Activated CD4-positive, CD25-positive, alpha-beta regulatory T cell treated with anti-CD3 and anti-CD28 coated beads, Interleukin-2, amount 50 U/mL, for 72 hours (primary cell): ENCODE measurements around the gene TRMT13.
A peak's percentile ranks its signal among the peaks of the same experiment; 100 is the strongest.

Experiments
- DNase-seq: peaks from one replicate; pipeline ENCODE4 v3.0.0; 2021

TRMT13 gene

DNA sequence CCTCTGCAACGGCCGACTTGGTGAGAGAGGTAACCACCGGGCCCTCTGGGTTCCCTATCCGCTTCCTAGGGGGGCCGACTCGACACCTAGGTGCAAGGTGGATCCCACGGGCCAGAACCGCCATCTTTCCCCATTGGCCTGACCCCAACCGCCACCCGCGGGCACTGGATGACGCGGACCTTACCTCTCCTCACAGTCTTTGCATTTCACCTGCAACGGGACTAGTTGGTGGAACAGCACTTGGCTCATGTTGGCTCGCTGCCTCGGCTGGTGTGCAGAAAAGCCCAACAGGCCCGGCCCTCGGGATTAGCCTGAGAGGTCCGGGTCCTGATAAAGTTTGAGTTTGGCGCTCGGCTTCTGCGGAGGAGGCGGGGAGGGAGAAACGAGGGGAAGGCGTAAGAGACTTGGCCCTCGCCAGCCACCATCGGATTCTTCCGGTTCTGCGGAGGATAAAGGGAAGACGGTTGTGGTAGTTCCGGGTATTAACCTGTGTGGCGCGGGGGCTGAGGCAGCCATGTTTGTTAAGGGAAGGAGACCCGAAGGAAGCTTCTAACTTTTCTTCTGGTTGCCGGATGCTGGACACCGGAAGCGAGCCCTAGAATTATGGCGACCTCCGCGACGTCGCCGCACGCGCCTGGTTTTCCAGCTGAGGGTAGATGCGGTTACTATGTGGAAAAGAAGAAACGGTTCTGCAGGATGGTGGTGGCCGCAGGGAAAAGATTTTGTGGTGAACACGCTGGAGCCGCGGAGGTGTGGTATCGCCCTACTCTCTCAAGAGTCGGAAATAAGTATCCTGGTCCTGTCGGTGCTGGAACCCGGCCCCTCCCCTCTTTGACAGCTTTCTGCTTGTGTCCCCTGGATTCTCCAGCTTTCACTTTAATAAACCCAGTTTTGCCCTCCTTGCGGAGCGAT is at the start of gene TRMT13, which contains the start of gene SASS6:
TSS of gene TRMT13 (plus strand) at position 598 of the 912 bp plus-strand sequence. CDS start at position 604, 6 bp downstream.
TSS of gene SASS6 (minus strand) at position 365 of the 912 bp plus-strand sequence. CDS start at position 249, 116 bp downstream.
- DNase-seq: peak; percentile 89

DNA sequence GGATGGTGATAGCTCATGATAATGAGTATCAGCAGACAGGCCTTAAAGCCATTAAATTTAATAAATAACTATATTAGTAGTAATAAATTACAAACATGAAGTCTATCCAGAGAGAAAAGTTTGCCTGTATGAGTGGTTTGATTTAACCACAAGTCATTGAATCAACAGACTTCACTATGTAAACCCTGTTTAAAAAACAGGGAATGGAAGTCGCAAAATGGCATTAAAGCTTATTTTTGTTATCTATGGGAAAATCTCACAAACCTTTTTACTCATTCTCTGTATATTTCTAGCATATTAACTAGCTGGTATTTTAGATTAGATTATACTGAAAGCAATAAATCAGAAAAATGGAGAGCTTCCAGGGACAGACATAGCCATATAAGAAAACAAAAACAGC is 45.6 kb upstream of the TRMT13 start:
- DNase-seq: no peak

DNA sequence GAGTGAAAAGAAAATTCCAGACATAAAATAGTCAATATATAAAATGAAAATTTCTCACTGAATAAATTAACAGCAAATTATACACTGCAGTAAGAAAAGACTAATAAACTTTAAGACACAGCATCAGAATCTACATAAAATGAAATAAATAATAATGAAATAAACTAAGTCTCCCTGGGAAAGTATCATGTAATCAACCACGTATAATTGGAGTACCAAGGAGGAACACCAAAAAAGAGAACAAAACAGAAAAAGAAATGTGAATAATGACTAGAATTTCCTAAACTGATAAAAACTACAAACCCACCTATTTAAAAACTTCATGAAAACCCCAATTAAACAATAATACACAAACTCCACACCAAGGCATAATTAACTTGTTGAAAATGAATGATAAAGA is 43.9 kb upstream of the TRMT13 start:
- DNase-seq: no peak

- no peak for DNase-seq
Measured at GRCh38 chr1:100090471-100090870, 42.5 kb upstream of the TRMT13 start.

- DNase-seq: no peak
Measured at GRCh38 chr1:100100202-100100601, 32.8 kb upstream of the TRMT13 start.

DNA sequence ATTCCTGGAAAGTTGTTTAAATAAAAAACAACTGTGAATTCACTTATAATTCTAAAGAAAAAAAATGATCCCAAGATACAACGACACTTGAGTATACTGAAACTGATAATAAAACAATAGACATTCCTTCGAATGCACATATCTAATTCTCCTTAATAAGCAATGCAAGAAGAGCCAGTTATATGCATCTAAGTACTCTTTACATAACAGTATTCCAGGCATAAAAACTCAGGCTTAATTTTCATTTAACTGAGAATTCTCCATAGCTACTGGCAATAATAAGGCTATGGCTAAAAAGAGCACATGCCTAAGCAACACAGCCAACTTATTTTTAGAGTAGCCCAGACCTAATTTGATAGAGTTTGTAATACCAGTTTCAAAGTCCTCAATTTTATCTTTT is 31.4 kb upstream of the TRMT13 start:
- DNase-seq: no peak

DNA sequence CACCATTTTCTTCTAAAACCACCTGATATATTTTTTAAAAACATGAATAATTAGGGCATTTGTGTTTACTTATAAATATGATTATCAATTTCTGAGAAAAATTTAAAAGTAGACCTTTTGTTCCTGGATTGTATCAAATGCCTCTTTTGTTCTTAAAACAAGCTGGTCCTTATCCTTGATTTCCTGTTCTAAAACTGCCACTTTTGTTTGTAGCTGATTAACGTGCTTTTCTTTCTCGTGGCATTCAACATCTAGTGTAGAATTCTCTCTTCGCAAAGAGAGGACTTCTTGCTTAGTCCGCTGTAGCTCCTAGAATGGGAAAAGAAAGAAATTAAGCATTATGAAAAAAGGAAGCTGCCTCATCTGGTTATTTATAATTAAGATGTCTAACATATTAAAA is 25.3 kb upstream of the TRMT13 start:
- no peak for DNase-seq

DNA sequence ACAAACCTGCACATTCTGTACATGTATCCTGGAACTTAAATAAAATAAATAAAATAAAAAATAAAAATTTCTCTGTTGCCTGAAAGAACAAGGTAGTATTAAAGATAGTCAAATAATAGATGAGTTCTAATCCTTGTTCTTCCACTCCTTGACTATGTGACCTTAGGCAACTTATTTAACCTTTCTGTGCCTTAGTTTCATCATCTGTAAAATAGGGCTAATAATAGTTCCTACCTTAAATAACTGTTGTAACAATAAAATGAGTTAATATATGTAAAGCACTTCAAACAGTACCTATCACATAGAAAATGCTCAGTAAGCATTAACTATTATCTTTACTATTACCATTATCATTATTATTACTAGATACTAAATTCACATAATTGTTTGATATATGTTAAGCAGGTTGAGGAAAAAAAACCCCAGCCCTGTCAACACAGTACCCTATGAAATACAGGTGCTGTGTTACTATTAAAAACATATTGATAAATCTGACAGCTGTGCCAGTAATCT is 23.4 kb upstream of the TRMT13 start:
- DNase-seq: no peak

DNA sequence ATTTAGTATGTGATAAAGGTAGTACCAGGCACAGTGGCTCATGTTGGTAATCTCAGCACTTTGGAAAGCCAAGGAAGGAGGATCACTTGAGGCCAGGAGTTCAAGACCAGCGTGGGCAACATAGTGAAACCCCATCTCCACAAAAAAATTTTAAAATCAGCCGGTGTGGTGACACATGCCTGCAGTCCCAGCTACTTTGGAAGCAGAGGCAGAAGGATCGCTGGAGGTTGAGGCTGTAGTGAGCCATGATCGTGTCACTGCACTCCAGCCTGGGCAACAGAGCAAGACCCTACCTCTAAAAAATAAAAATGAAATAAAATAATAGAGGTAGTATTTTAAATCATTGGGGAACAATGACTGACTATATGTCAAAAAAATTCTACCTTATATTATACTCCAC is 17.4 kb upstream of the TRMT13 start:
- DNase-seq: no peak

GRCh38 chr1:100122177-100122576 is 10.8 kb upstream of the TRMT13 start:
- DNase-seq: no peak

DNA sequence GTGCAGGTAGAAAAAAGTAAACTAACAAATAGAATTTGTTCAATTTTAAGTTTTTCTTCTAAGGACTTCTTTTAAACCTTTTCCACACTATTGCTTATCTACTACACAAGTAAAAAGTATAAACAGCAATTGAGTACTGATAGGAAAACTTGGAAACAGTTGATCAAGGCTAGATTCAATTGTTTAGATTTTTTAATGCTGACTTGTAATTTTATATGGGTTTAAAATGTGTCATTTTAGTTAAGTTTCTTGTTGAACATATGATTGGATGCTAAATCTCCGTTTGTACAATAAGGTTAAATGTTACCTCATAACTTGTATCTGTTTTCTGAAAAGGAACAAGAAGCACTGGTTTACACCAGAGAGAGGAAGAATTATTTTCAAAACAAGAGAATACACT is 5.7 kb upstream of the TRMT13 start:
- DNase-seq: no peak

DNA sequence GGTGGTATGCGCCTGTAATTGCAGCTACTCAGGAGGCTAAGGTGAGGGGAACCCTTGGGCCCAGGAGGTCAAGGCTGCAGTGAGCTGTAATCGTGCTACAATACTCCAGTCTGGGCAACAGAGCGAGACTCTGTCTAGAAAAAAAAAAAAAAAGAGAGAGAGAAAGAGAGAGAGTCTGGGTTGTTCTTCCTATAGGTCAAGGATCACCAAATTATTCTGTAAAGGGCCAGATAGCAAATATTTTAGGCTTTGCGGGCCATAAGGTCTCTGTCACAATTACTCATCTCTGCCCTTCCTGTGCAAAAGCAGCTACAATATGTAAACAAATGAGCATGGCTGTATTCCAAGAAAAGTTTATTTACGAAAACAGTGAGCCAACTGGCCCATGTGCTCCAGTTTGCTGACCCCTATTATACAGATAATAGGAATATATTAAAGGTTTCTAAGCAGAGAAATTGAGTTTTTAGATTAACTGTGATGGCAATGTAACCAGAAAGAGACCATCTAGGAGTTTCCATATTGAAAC is 2.3 kb upstream of the TRMT13 start:
- DNase-seq: no peak

DNA sequence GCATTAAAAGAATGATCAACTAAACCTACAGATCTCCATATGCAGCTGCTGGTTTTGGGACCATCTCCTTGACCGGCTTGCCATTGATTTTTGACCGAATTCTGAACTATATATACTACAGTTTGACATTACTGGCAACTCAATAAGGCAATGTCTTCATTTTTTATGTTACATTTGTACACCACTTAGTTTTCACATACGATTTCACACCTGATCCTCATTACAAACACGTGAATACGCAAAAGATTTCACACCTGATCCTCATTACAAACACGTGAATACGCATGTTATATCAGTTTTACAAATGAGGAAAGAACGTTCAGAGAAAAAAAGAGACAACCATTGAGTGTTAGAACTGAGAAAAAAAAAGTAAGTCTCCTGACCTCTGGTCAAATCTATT is 1.3 kb upstream of the TRMT13 start:
- no peak for DNase-seq

GRCh38 chr1:100134872-100135271 is 1.9 kb downstream of the TRMT13 start:
- no peak for DNase-seq

- no peak for DNase-seq
Measured at GRCh38 chr1:100137602-100138001, 4.6 kb downstream of the TRMT13 start.

GRCh38 chr1:100141192-100141591 is 8.2 kb downstream of the TRMT13 start:
- no peak for DNase-seq

DNA sequence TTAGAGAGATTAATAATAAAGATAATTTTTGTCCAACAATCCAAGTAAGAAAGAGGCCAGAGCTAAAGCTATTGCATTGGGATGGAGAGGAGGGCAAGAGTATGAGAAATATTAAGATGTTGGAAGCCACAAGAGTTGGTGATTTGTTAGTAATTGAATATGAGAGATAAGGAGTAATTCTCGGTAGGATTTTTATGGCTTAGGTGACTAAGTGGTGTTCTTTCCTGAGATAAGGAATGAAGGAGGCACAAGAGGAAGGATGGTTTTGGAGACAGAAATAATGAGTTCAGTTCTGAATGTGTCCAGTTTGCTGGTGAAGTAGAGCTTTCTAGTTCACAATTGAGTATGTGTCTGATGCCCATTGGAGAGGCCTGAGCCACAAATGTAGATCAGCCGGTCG is 9.4 kb downstream of the TRMT13 start:
- DNase-seq: no peak

DNA sequence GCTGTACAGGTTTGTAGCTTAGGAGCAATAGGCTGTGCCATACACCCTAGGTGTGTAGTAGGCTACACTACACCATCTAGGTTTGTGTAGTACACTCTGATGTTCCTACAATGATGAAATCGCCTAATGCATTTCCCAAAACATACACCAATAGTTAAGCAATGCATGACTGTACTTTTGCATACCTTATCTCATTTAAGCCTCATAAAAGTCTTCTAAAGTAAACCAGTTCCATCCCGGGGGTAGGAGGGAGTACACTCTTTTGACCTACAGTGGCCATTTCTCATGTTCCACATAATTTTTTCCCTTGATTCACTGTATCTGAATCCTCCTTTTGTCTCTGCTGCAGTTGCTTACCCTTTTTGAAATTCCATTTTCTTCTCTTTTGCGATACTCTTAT is 12.2 kb downstream of the TRMT13 start:
- no peak for DNase-seq

GRCh38 chr1:100146958-100147357 is 14.0 kb downstream of the TRMT13 start:
- no peak for DNase-seq

DNA sequence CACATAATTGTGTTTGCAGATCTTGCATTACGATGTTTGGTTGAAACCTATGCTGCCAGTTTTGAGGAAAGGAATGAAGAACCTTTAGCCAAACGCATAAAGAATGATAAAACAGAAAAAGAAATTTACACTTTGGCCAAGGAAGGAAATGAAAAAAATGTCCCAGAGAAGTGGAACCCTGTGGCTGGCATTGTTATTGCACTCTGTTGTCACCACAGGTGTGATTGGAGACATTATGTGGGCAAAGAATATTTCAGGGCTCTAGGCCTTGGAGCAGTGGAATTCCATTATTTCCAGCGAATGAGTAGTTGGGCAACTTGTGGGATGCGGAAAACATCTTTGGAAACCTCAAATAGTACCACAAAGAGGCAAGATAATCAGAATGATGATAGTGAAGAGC is 14.9 kb downstream of the TRMT13 start:
- no peak for DNase-seq

DNA sequence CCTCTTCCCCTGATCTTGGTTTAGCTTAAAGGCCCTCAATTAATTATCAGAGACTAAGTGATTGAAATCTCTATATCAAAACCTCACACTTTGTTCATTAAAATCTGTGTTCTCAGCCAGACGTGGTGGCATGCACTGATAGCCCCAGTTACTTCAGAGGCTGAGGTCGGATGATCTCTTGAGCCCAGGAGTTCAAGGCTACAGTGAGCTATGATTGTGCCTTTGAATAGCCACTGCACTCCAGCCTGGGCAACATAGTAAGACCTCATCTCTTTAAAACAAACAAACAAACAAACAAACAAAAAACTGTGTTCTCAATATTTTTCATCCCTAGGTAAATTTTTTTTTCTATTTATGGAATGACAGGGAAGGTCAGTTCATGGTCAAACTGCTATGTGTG is 18.7 kb downstream of the TRMT13 start:
- no peak for DNase-seq

DNA sequence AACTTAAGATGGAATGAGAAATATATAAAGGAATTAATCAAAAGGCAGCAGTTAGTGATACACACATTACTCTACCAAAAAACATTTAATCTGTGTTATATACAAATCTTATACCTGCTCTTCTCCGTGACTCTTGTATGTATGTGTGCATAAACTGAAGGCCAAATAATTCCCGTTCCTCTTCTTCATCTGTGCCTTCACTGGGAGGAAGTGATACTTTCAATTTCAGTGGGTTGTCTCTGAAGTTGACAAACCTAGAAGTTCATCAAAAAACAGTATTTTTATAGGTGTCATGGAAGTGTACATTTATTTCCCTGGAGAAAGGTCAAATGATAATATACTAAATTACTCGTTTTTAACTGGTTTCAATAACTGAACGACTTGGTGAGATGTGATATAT is 19.3 kb downstream of the TRMT13 start:
- DNase-seq: no peak

GRCh38 chr1:100162881-100163280 is 29.9 kb downstream of the TRMT13 start:
- DNase-seq: no peak

- no peak for DNase-seq
Measured at GRCh38 chr1:100164216-100164615, 31.3 kb downstream of the TRMT13 start.
